ENCODE data around the gene KIAA0040. TPM values are rescaled to one million over a fixed set of nuclear protein-coding genes. Genes with fewer than 3 reads are reported as not detected.

Gene KIAA0040
- total RNA-seq, 1 experiment from 2014 or later: 5.0 TPM

- Histone ChIP-seq H3K56ac (ENCODE audit: insufficient read length, low read depth, low read length) (no peak overlapping the region), H4K8ac (replicated peaks; ENCODE audit: insufficient read length, low read depth, low read length) (no peak overlapping the region), H3K18ac (ENCODE audit: insufficient read length, low read depth, low read length) (no peak overlapping the region), H4K91ac (ENCODE audit: insufficient read length, low read depth, low read length) (no peak overlapping the region), H2BK120ac (ENCODE audit: low read depth, low read length, poor library complexity, severe bottlenecking) (no peak overlapping the region), H3K9ac (ENCODE audit: extremely low read depth, insufficient read length, low read length) (no peak overlapping the region), H3K79me2 (ENCODE audit: insufficient read depth, low read length) (no peaks in the 10 kb centered on the region), H3K79me1 (ENCODE audit: insufficient read depth, low read depth, low read length, poor library complexity, severe bottlenecking) (no peaks in the 10 kb centered on the region), H3K27ac (ENCODE audit: insufficient read length, low read depth, low read length) (no peak overlapping the region), H2BK12ac (ENCODE audit: insufficient read length, low read depth, low read length) (no peak overlapping the region), H3K27me3 (ENCODE audit: insufficient read depth, low read length) (0 out of 2 replicates have a peak, but pooled peaks cover 2% of the 10 kb centered on the region), H2AFZ (ENCODE audit: low read length) (no peak overlapping the region), H2BK20ac (ENCODE audit: low read depth, low read length, poor library complexity, severe bottlenecking) (no peak overlapping the region), H3K4ac (ENCODE audit: low read depth, low read length) (no peak overlapping the region), H3K9me3 (ENCODE audit: control insufficient read depth, low read depth, low read length) (no peaks in the 10 kb centered on the region), H3K23me2 (ENCODE audit: insufficient read length, low read depth, low read length, poor library complexity, severe bottlenecking) (no peaks in the 10 kb centered on the region), H2BK5ac (ENCODE audit: insufficient read length, low read length) (no peak overlapping the region), H4K5ac (ENCODE audit: insufficient read length, low read depth, low read length) (no peak overlapping the region), H2AK5ac (ENCODE audit: insufficient read length, low read length) (no peak overlapping the region), H2BK15ac (ENCODE audit: low read depth, low read length) (no peak overlapping the region), H4K20me1 (ENCODE audit: control insufficient read depth, insufficient read depth, insufficient read length) (no peaks in the 10 kb centered on the region), H3K23ac (ENCODE audit: insufficient read length, low read depth, low read length) (no peak overlapping the region), H3K4me1 (ENCODE audit: insufficient read depth, low read length) (peaks cover 16% of the 10 kb centered on the region; the same call in 1 of the 2 replicates), H3K14ac (ENCODE audit: insufficient read depth, low read length) (no peak overlapping the region), H3T11ph (ENCODE audit: low read length) (no peak overlapping the region), H3K4me2 (ENCODE audit: insufficient read depth, insufficient read length, low read length) (no peak overlapping the region)
- TF ChIP-seq CTCF (conservative IDR thresholded peaks at IDR 0.05): no peak
- Mint-ChIP-seq H3K27me3 (ENCODE audit: low read depth) (peaks cover 3% of the 10 kb centered on the region), H3K27ac (no peak overlapping the region), H3K9me3 (peaks cover 0 to 2% of the 10 kb centered on the region in 2 experiments; a peak in 2 of 5 replicates), H3K36me3 (ENCODE audit: insufficient read depth in 1 of 3, low read depth in 3 of 3) (peaks cover 0 to 3% (median 0%) of the 10 kb centered on the region in 3 experiments; a peak in 2 of 7 replicates), H3K4me3 (no peak overlapping the region), H3K4me1 (peaks cover 35 to 38% of the 10 kb centered on the region in 2 experiments)
- no peak for DNase-seq
- WGBS (ENCODE audit: extremely low coverage, insufficient read length, low lambda C conversion rate): no CpG with 5 or more reads among the region's 6 CpGs
These were observed 58.7 kb downstream of the KIAA0040 start for GRCh38 chr1:175133673-175134435.

Measured in H9 (cell line).